H1 (cell line): ENCODE results near the gene TMEM255A. TPM values are rescaled to one million over a fixed set of nuclear protein-coding genes. Genes with fewer than 3 reads are reported as not detected.

ENCODE experiments used
- polyA plus RNA-seq, 7 experiments: library from polyadenylated mRNA; depleted of rRNA in 3 of 7; stranded (reverse) in 5 of 7; unstranded in 2 of 7; fragments of >200 nt in 5 of 7; fragments of 200-250 nt in 2 of 7; gene quantifications; 1 replicate in 5 of 7; 2 replicates in 1 of 7; 4 replicates in 1 of 7; pipeline versions ENCODE4 v1.2.1 to v1.2.3, GENCODE V29; 2011 to 2013; ENCODE audit warnings: missing spikeins in 2 of 7, mixed read lengths in 2 of 7
- total RNA-seq: library from RNA; stranded (reverse); fragmentation: NEBNext Ultra II Directional; extraction: Animal tissue kit (Norgen Biotek cat#: 25700); gene quantifications from 2 replicates; pipeline ENCODE4 v1.2.1, GENCODE V29; 2021

The TMEM255A gene
- total and polyA plus RNA-seq, 2 of the 8 experiments (the other 6 are each of a cell fraction or from before 2014, with no cell fraction given), result 0.73 to 2.3 TPM

Other genes starting within 250 kb of the TMEM255A start
- not detected in 2 replicates for gene RHOXF2B, start 233.8 kb downstream of the TMEM255A start, total RNA-seq
- not detected in 2 replicates for gene RHOXF2B, start 233.8 kb downstream of the TMEM255A start, polyA plus RNA-seq (2011; rRNA removed)
- not detected in 2 replicates for gene RHOXF1, start 195.5 kb downstream of the TMEM255A start, total RNA-seq
- gene RHOXF1, start 195.5 kb downstream of the TMEM255A start, polyA plus RNA-seq (2011; rRNA removed), result not detected in 2 replicates
- gene RHOXF2, start 152.8 kb downstream of the TMEM255A start, total RNA-seq, result not detected in 2 replicates
- gene RHOXF2, start 152.8 kb downstream of the TMEM255A start, polyA plus RNA-seq (2011; rRNA removed), result not detected in 2 replicates
- 14.4 and 14.9 TPM in 2 replicates for gene ZBTB33, start 60.6 kb downstream of the TMEM255A start, total RNA-seq
- 2.4 and 3.4 TPM in 2 replicates for gene ZBTB33, start 60.6 kb downstream of the TMEM255A start, polyA plus RNA-seq (2011; rRNA removed)
- not detected in 2 replicates for gene ATP1B4, start 50.6 kb upstream of the TMEM255A start, total RNA-seq
- not detected in 2 replicates for gene ATP1B4, start 50.6 kb upstream of the TMEM255A start, polyA plus RNA-seq (2011; rRNA removed)
- 29.9 and 31.4 TPM in 2 replicates for gene LAMP2, start 157.8 kb upstream of the TMEM255A start, total RNA-seq
- 14.3 and 21.2 TPM in 2 replicates for gene LAMP2, start 157.8 kb upstream of the TMEM255A start, polyA plus RNA-seq (2011; rRNA removed)
- 44.0 and 46.1 TPM in 2 replicates for gene CUL4B, start 249.5 kb upstream of the TMEM255A start, total RNA-seq
- 9.0 and 11.7 TPM in 2 replicates for gene CUL4B, start 249.5 kb upstream of the TMEM255A start, polyA plus RNA-seq (2011; rRNA removed)